ENCODE data around the gene ATP9B.

ATP9B gene

GRCh38 chr18:79424880-79425568, 355.8 kb downstream of the ATP9B start:
- Histone ChIP-seq H3K27ac (ENCODE audit: low read depth, low read length) (no peak overlapping the region), H3K9ac (ENCODE audit: low read length) (no peak overlapping the region), H2AK5ac (ENCODE audit: low read length) (no peak overlapping the region), H3K79me2 (ENCODE audit: control insufficient read depth, insufficient read depth, low read length) (no peaks in the 10 kb centered on the region), H3K4me3 (ENCODE audit: low read length) (no peak overlapping the region), H3K23ac (ENCODE audit: low read length) (no peak overlapping the region), H3K4ac (ENCODE audit: low read depth, low read length) (no peak overlapping the region), H3K4me1 (ENCODE audit: control insufficient read depth, low read depth, low read length) (no peaks in the 10 kb centered on the region), H3K56ac (ENCODE audit: low read length) (no peak overlapping the region), H4K8ac (ENCODE audit: low read depth, low read length) (no peak overlapping the region), H3K79me1 (ENCODE audit: low read length) (no peaks in the 10 kb centered on the region), H3K36me3 (ENCODE audit: control insufficient read depth, insufficient read depth, low read length) (no peaks in the 10 kb centered on the region), H4K5ac (ENCODE audit: low read length) (no peak overlapping the region), H3K18ac (ENCODE audit: low read length) (no peak overlapping the region), H2BK15ac (replicated peaks; ENCODE audit: low read depth) (no peak overlapping the region), H2BK120ac (ENCODE audit: low read depth, low read length) (no peak overlapping the region), H2BK5ac (ENCODE audit: low read length) (no peak overlapping the region), H3K4me2 (ENCODE audit: low read length) (no peak overlapping the region), H3K27me3 (ENCODE audit: insufficient read depth, low read length, poor library complexity) (no peaks in the 10 kb centered on the region)
- DNase-seq = no peak
- WGBS (ENCODE audit: extremely low coverage, insufficient coverage, low lambda C conversion rate) = no CpG with 5 or more reads among the region's 19 CpGs

- H3K23ac ChIP-seq (ENCODE audit: low read length) = no peak overlapping the region
- H4K8ac ChIP-seq (ENCODE audit: low read depth, low read length) = no peak overlapping the region
- no peaks in the 10 kb centered on the region for H3K27me3 ChIP-seq (ENCODE audit: insufficient read depth, low read length, poor library complexity)
- H3K4me3 ChIP-seq (ENCODE audit: low read length) = no peak overlapping the region
- WGBS (ENCODE audit: extremely low coverage, insufficient coverage, low lambda C conversion rate) = no CpG with 5 or more reads among the region's 12 CpGs
- H3K56ac ChIP-seq (ENCODE audit: low read length) = no peak overlapping the region
- no peak overlapping the region for H4K5ac ChIP-seq (ENCODE audit: low read length)
- H3K18ac ChIP-seq (ENCODE audit: low read length) = no peak overlapping the region
- H3K79me1 ChIP-seq (ENCODE audit: low read length) = no peaks in the 10 kb centered on the region
- H2BK15ac ChIP-seq (replicated peaks; ENCODE audit: low read depth) = no peak overlapping the region
- H3K4ac ChIP-seq (ENCODE audit: low read depth, low read length) = no peak overlapping the region
- no peak for DNase-seq
- no peak overlapping the region for H3K4me2 ChIP-seq (ENCODE audit: low read length)
- H3K27ac ChIP-seq (ENCODE audit: low read depth, low read length) = no peak overlapping the region
- H3K9ac ChIP-seq (ENCODE audit: low read length) = no peak overlapping the region
- no peaks in the 10 kb centered on the region for H3K79me2 ChIP-seq (ENCODE audit: control insufficient read depth, insufficient read depth, low read length)
- H2BK120ac ChIP-seq (ENCODE audit: low read depth, low read length) = no peak overlapping the region
- no peaks in the 10 kb centered on the region for H3K4me1 ChIP-seq (ENCODE audit: control insufficient read depth, low read depth, low read length)
- no peak overlapping the region for H2BK5ac ChIP-seq (ENCODE audit: low read length)
- H3K36me3 ChIP-seq (ENCODE audit: control insufficient read depth, insufficient read depth, low read length) = no peaks in the 10 kb centered on the region
- no peak overlapping the region for H2AK5ac ChIP-seq (ENCODE audit: low read length)
Observed at GRCh38 chr18:79425569-79425886, 356.3 kb downstream of the ATP9B start.

GRCh38 chr18:79426376-79427300, 357.4 kb downstream of the ATP9B start:
- Histone ChIP-seq H3K27ac (ENCODE audit: low read depth, low read length) (no peak overlapping the region), H3K23ac (ENCODE audit: low read length) (no peak overlapping the region), H4K5ac (ENCODE audit: low read length) (no peak overlapping the region), H2BK5ac (ENCODE audit: low read length) (no peak overlapping the region), H3K9ac (ENCODE audit: low read length) (no peak overlapping the region), H2AK5ac (ENCODE audit: low read length) (no peak overlapping the region), H3K4me3 (ENCODE audit: low read length) (no peak overlapping the region), H3K4me2 (ENCODE audit: low read length) (no peak overlapping the region), H3K56ac (ENCODE audit: low read length) (no peak overlapping the region), H3K27me3 (ENCODE audit: insufficient read depth, low read length, poor library complexity) (no peaks in the 10 kb centered on the region), H2BK15ac (replicated peaks; ENCODE audit: low read depth) (no peak overlapping the region), H3K4me1 (ENCODE audit: control insufficient read depth, low read depth, low read length) (no peaks in the 10 kb centered on the region), H3K79me1 (ENCODE audit: low read length) (no peaks in the 10 kb centered on the region), H4K8ac (ENCODE audit: low read depth, low read length) (no peak overlapping the region), H3K36me3 (ENCODE audit: control insufficient read depth, insufficient read depth, low read length) (no peaks in the 10 kb centered on the region), H3K79me2 (ENCODE audit: control insufficient read depth, insufficient read depth, low read length) (no peaks in the 10 kb centered on the region), H2BK120ac (ENCODE audit: low read depth, low read length) (no peak overlapping the region), H3K4ac (ENCODE audit: low read depth, low read length) (no peak overlapping the region), H3K18ac (ENCODE audit: low read length) (no peak overlapping the region)
- no peak for DNase-seq
- no CpG with 5 or more reads among the region's 37 CpGs for WGBS (ENCODE audit: extremely low coverage, insufficient coverage, low lambda C conversion rate)

GRCh38 chr18:79427368-79428225, 358.4 kb downstream of the ATP9B start:
- no peak overlapping the region for H3K4me3 ChIP-seq (ENCODE audit: low read length)
- no peak overlapping the region for H3K27ac ChIP-seq (ENCODE audit: low read depth, low read length)
- H3K27me3 ChIP-seq (ENCODE audit: insufficient read depth, low read length, poor library complexity) = no peaks in the 10 kb centered on the region
- no CpG with 5 or more reads among the region's 29 CpGs for WGBS (ENCODE audit: extremely low coverage, insufficient coverage, low lambda C conversion rate)
- no peaks in the 10 kb centered on the region for H3K79me2 ChIP-seq (ENCODE audit: control insufficient read depth, insufficient read depth, low read length)
- no peak overlapping the region for H3K9ac ChIP-seq (ENCODE audit: low read length)
- no peak overlapping the region for H3K56ac ChIP-seq (ENCODE audit: low read length)
- H3K4ac ChIP-seq (ENCODE audit: low read depth, low read length) = no peak overlapping the region
- no peak overlapping the region for H4K5ac ChIP-seq (ENCODE audit: low read length)
- H3K23ac ChIP-seq (ENCODE audit: low read length) = no peak overlapping the region
- H3K4me2 ChIP-seq (ENCODE audit: low read length) = no peak overlapping the region
- no peaks in the 10 kb centered on the region for H3K79me1 ChIP-seq (ENCODE audit: low read length)
- no peak overlapping the region for H4K8ac ChIP-seq (ENCODE audit: low read depth, low read length)
- H2BK120ac ChIP-seq (ENCODE audit: low read depth, low read length) = no peak overlapping the region
- H2AK5ac ChIP-seq (ENCODE audit: low read length) = no peak overlapping the region
- no peaks in the 10 kb centered on the region for H3K36me3 ChIP-seq (ENCODE audit: control insufficient read depth, insufficient read depth, low read length)
- H3K4me1 ChIP-seq (ENCODE audit: control insufficient read depth, low read depth, low read length) = no peaks in the 10 kb centered on the region
- no peak for DNase-seq
- H2BK15ac ChIP-seq (replicated peaks; ENCODE audit: low read depth) = no peak overlapping the region
- no peak overlapping the region for H2BK5ac ChIP-seq (ENCODE audit: low read length)
- H3K18ac ChIP-seq (ENCODE audit: low read length) = no peak overlapping the region
